SK-N-SH (cell line): ENCODE measurements around the gene TXNRD1. TPM values are rescaled to one million over a fixed set of nuclear protein-coding genes. Genes with fewer than 3 reads are reported as not detected.

Experiments
- CTCF ChIA-PET: fragments of 300-600, 350-600 bp; formaldehyde crosslinking; extraction: SDS; loops from one replicate; lab custom pipeline; 2021; lab: Yijun Ruan, JAX
- POLR2A ChIA-PET: fragments of 350-600 bp; sonication (Branson Sonifier 250); formaldehyde crosslinking; extraction: SDS; loops from one replicate; lab custom pipeline; 2020; ENCODE audit warnings: antibody characterized with exemption, inconsistent platforms; lab: Yijun Ruan, JAX
- DNase-seq: peaks from one replicate; pipeline ENCODE4 v3.0.0; 2012
- H2AFZ ChIP-seq: fragments of 200-600 bp; sonication (generic); 2 replicates; pipeline ENCODE4 v1.8.1; 2016; ENCODE audit warnings: antibody characterized with exemption, mild to moderate bottlenecking, low read depth
- H3F3A ChIP-seq: fragments of 200-600 bp; sonication (generic); replicated peaks from 2 replicates; pipeline ENCODE3; 2016; ENCODE audit warnings: antibody characterized with exemption, mild to moderate bottlenecking; ENCODE audit not compliant: insufficient read depth
- H3K27ac ChIP-seq, 2 experiments: fragments of 200-500 bp in 1 of 2; fragments of 200-600 bp in 1 of 2; sonication (Bioruptor generic) in 1 of 2; sonication (generic), shearing (Covaris generic) in 1 of 2; 2 replicates each; pipeline versions ENCODE4 v1.5.1 to v1.6.1; 2014 to 2016; ENCODE audit warnings: low read depth in 2 of 2, inconsistent platforms in 1 of 2, low read length in 1 of 2, mild to moderate bottlenecking in 1 of 2, mixed read lengths in 1 of 2
- H3K27me3 ChIP-seq: fragments of 200-600 bp; sonication (generic), shearing (Covaris generic); 2 replicates; pipeline ENCODE4 v1.6.1; 2016; ENCODE audit warnings: mixed run types; ENCODE audit not compliant: insufficient read depth
- H3K36me3 ChIP-seq, 2 experiments: fragments of 200-500 bp in 1 of 2; fragments of 200-600 bp in 1 of 2; sonication (Bioruptor generic) in 1 of 2; sonication (generic) in 1 of 2; replicated peaks in 1 of 2; 2 replicates each; pipeline versions ENCODE3 to v1.5.1; 2014 to 2016; ENCODE audit warnings: low read length in 1 of 2, mild to moderate bottlenecking in 1 of 2; ENCODE audit not compliant: insufficient read depth in 2 of 2, control insufficient read depth in 1 of 2
- H3K4me1 ChIP-seq, 2 experiments: fragments of 200-500 bp in 1 of 2; fragments of 200-600 bp in 1 of 2; sonication (Bioruptor generic) in 1 of 2; sonication (generic), shearing (Covaris generic) in 1 of 2; 2 replicates each; pipeline versions ENCODE4 v1.5.1 to v1.6.1; 2014 to 2016; ENCODE audit warnings: low read depth in 1 of 2, low read length in 1 of 2, mixed run types in 1 of 2; ENCODE audit not compliant: insufficient read depth in 2 of 2, control insufficient read depth in 1 of 2
- H3K4me2 ChIP-seq: fragments of 200-600 bp; sonication (generic), shearing (Covaris generic); 2 replicates; pipeline ENCODE4 v1.6.1; 2017; ENCODE audit warnings: mixed run types
- H3K4me3 ChIP-seq, 2 experiments: fragments of 200-500 bp in 1 of 2; fragments of 200-600 bp in 1 of 2; sonication (Bioruptor generic) in 1 of 2; sonication (generic), shearing (Covaris generic) in 1 of 2; 2 replicates each; pipeline versions ENCODE4 v1.5.1 to v1.8.1; 2014 to 2016; ENCODE audit warnings: low read depth in 2 of 2, inconsistent platforms in 1 of 2, low read length in 1 of 2, mild to moderate bottlenecking in 1 of 2, mixed read lengths in 1 of 2, moderate library complexity in 1 of 2
- H3K79me2 ChIP-seq: fragments of 200-600 bp; sonication (generic); 2 replicates; pipeline ENCODE4 v1.8.1; 2017; ENCODE audit warnings: mild to moderate bottlenecking; ENCODE audit not compliant: insufficient read depth
- H3K9ac ChIP-seq: fragments of 200-600 bp; sonication (generic); 2 replicates; pipeline ENCODE4 v1.6.1; 2017; ENCODE audit warnings: mixed run types
- H3K9me2 ChIP-seq: fragments of 200-600 bp; sonication (generic); 2 replicates; pipeline ENCODE4 v1.6.1; 2017; ENCODE audit warnings: mixed run types
- H3K9me3 ChIP-seq: fragments of 200-600 bp; sonication (generic); 2 replicates; pipeline ENCODE4 v1.6.1; 2017; ENCODE audit warnings: mixed run types, mild to moderate bottlenecking, moderate library complexity
- H4K20me1 ChIP-seq: fragments of 200-600 bp; sonication (generic); 2 replicates; pipeline ENCODE4 v1.6.1; 2017; ENCODE audit warnings: mild to moderate bottlenecking, mixed run types; ENCODE audit not compliant: insufficient read depth
- MAX ChIP-seq: IDR thresholded peaks from 2 replicates; pipeline ENCODE4 v1.4.0; 2012; ENCODE audit warnings: low read depth
- PBX3 ChIP-seq: IDR thresholded peaks from 2 replicates; pipeline ENCODE4; 2012
- RCOR1 ChIP-seq: fragments of 150-350 bp; IDR thresholded peaks from 2 replicates; pipeline ENCODE4 v1.6.1; 2017; ENCODE audit warnings: antibody characterized with exemption, low read length
- SIN3A ChIP-seq: IDR thresholded peaks from 2 replicates; pipeline ENCODE4 v1.6.1; 2012; ENCODE audit warnings: low read depth, mild to moderate bottlenecking, low read length, moderate library complexity, borderline replicate concordance
- WGBS: methylation state at CpG from one replicate; pipeline ENCODE4 v1.1.6; 2017; ENCODE audit warnings: low lambda C conversion rate; 5-methylcytosine and 5-hydroxymethylcytosine counted together
- polyA plus RNA-seq, 3 experiments: library from polyadenylated mRNA; depleted of rRNA; stranded (reverse); fragments of >200 nt; gene quantifications; 2 replicates each; pipeline ENCODE4 v1.2.3, GENCODE V29; 2012
- TF ChIP-seq, protein P1 (sequence below): fragments of 200-600 bp; sonication (generic); IDR thresholded peaks from 2 replicates; pipeline ENCODE4 v1.6.1; 2017; ENCODE audit warnings: antibody characterized with exemption, mild to moderate bottlenecking, moderate library complexity

TXNRD1 gene
- polyA plus RNA-seq, 1 of the 3 experiments (the other 2 are of a cell fraction) = 143 TPM

DNA sequence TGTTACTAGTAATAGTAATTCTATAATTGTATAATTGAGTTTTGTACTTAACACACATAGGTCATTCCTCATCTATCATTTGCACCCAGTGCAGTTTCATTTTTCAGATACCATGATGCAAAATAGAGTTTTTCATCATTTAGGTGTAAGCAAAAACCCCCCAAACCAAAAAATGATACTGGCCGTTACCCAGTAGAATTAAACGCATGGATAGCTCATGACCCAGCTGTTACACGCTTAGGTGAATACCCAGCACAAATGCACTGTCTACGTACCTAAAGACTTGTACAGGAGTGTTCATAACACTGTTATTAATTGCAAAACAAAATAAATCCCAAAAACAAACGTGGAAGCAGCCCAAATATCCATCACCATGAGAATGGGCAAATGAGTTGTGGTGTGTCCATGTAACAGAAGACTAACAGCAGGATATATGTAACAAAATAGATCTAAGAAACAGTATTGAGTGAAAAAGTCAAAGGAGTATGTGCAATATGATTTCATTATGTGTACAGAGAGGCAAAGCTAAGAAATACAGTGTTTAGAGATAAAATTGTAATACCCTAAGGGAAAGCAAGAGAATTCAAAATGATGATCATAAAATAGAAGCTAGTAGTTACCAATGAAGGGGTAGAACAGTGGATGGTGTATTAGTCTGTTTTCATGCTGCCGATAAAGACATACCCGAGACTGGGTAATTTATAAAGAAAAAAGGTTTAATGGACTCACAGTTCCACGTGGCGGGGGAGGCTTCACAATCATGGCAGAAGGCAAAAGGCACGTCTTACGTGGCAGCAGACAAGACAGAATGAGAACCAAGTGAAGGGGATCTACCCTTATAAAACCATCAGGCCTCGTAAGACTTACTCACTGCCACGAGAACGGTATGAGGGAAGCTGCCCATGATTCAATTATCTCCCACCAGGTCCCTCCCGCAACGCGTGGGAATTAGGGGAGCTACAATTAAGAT, 137.7 kb downstream of the TXNRD1 start:
- H2AFZ ChIP-seq = no peak overlapping the region
- no peak overlapping the region for H3K27ac ChIP-seq
- peaks cover 48 to 52% of the 10 kb centered on the region in 2 experiments for H3K36me3 ChIP-seq
- ChIA-PET CTCF (interaction anchor here (0.9 to 1.3 kb wide), 4 partner anchors 10 to 151 kb away, joined by 3 to 5 read pairs (median 3); no protein-coding TSS in a partner anchor), POLR2A (no interaction called here)
- H3K9me3 ChIP-seq = no peaks in the 10 kb centered on the region
- no peaks in the 10 kb centered on the region for H3K9me2 ChIP-seq
- no peak overlapping the region for H3K4me3 ChIP-seq
- no peaks in the 10 kb centered on the region for H3K27me3 ChIP-seq
- peaks cover 8% of the 10 kb centered on the region for H3F3A ChIP-seq
- no peaks in the 10 kb centered on the region for H3K4me1 ChIP-seq
- WGBS = 90% methylated on average over 17 of the region's 17 CpGs
- H3K4me2 ChIP-seq = no peak overlapping the region
- TF ChIP-seq, protein P1, sequence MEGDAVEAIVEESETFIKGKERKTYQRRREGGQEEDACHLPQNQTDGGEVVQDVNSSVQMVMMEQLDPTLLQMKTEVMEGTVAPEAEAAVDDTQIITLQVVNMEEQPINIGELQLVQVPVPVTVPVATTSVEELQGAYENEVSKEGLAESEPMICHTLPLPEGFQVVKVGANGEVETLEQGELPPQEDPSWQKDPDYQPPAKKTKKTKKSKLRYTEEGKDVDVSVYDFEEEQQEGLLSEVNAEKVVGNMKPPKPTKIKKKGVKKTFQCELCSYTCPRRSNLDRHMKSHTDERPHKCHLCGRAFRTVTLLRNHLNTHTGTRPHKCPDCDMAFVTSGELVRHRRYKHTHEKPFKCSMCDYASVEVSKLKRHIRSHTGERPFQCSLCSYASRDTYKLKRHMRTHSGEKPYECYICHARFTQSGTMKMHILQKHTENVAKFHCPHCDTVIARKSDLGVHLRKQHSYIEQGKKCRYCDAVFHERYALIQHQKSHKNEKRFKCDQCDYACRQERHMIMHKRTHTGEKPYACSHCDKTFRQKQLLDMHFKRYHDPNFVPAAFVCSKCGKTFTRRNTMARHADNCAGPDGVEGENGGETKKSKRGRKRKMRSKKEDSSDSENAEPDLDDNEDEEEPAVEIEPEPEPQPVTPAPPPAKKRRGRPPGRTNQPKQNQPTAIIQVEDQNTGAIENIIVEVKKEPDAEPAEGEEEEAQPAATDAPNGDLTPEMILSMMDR = no peak
- TF ChIP-seq PBX3 (no peak), MAX (no peak), RCOR1 (no peak), SIN3A (no peak)
- no peak for DNase-seq
- H4K20me1 ChIP-seq = peaks cover 13% of the 10 kb centered on the region
- H3K9ac ChIP-seq = no peak overlapping the region
- peaks cover 8% of the 10 kb centered on the region for H3K79me2 ChIP-seq

DNA sequence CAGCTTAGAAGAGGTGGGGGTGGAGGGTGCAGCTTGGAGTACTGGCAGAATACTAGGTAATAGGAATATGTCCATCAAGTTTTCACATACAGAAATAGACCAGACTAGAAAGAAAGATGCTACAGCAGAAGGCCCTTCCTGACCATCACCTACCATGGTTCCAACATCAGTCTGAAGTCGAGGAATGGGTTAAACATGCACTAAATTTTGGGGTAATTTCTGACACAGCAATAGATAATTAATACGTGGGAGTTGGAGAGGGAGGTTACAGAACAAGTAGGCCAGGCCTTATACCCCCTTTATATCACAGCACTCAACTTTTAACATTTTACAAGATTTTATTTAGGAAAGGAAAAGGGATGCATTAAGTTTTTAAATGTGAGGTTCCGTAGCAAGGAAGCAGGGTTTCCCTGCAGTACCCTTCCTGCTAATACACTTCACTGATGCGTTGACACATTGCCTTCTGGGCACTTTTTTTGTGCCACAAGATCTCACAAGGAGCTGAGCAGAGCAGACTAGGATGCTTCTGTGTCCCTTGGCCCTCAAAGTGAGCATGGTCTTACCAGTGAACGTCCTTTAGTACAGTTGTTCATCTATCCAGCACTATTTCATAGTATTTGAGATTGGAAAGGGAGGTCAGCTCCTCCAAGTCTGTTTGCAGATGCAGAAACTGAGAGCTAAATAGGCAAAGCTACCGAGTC, 138.7 kb downstream of the TXNRD1 start:
- peaks cover 8% of the 10 kb centered on the region for H3F3A ChIP-seq
- POLR2A ChIA-PET = no interaction called here

More for the DNA sequence above, 138.7 kb downstream of the TXNRD1 start:
- WGBS = 88% methylated on average over 6 of the region's 6 CpGs
- H3K9ac ChIP-seq = no peak overlapping the region
- no peak overlapping the region for H3K4me3 ChIP-seq
- no peaks in the 10 kb centered on the region for H3K27me3 ChIP-seq
- H3K79me2 ChIP-seq = peaks cover 3% of the 10 kb centered on the region
- H3K9me2 ChIP-seq = no peaks in the 10 kb centered on the region
- peaks cover 13% of the 10 kb centered on the region for H4K20me1 ChIP-seq
- H3K4me1 ChIP-seq = no peaks in the 10 kb centered on the region
- no peak overlapping the region for H2AFZ ChIP-seq
- H3K36me3 ChIP-seq = peaks cover 37 to 41% of the 10 kb centered on the region in 2 experiments
- no peak for DNase-seq
- H3K4me2 ChIP-seq = no peak overlapping the region
- CTCF ChIA-PET = interaction anchor here (1.0 to 1.3 kb wide), 3 partner anchors 11 to 152 kb away, joined by 3 to 5 read pairs (median 3); no protein-coding TSS in a partner anchor
- no peak overlapping the region for H3K27ac ChIP-seq
- H3K9me3 ChIP-seq = no peaks in the 10 kb centered on the region
- TF ChIP-seq PBX3 = no peak
